ENCODE data around the gene ADGRF3.

GRCh38 chr2:26273501-26273900 lies 73.1 kb downstream of the ADGRF3 start:
- TF ChIP-seq TEAD4 (IDR thresholded peaks at IDR 0.05; ENCODE audit: borderline replicate concordance, insufficient read depth) = no peak
- no peak for TF ChIP-seq RFX5 (IDR thresholded peaks at IDR 0.05; ENCODE audit: low read length)
- no peak for TF ChIP-seq SMC3 (IDR thresholded peaks at IDR 0.05; ENCODE audit: low read depth, low read length)
- TF ChIP-seq, protein P1, sequence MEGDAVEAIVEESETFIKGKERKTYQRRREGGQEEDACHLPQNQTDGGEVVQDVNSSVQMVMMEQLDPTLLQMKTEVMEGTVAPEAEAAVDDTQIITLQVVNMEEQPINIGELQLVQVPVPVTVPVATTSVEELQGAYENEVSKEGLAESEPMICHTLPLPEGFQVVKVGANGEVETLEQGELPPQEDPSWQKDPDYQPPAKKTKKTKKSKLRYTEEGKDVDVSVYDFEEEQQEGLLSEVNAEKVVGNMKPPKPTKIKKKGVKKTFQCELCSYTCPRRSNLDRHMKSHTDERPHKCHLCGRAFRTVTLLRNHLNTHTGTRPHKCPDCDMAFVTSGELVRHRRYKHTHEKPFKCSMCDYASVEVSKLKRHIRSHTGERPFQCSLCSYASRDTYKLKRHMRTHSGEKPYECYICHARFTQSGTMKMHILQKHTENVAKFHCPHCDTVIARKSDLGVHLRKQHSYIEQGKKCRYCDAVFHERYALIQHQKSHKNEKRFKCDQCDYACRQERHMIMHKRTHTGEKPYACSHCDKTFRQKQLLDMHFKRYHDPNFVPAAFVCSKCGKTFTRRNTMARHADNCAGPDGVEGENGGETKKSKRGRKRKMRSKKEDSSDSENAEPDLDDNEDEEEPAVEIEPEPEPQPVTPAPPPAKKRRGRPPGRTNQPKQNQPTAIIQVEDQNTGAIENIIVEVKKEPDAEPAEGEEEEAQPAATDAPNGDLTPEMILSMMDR (IDR thresholded peaks at IDR 0.05) = no peak
- TF ChIP-seq, protein P2, sequence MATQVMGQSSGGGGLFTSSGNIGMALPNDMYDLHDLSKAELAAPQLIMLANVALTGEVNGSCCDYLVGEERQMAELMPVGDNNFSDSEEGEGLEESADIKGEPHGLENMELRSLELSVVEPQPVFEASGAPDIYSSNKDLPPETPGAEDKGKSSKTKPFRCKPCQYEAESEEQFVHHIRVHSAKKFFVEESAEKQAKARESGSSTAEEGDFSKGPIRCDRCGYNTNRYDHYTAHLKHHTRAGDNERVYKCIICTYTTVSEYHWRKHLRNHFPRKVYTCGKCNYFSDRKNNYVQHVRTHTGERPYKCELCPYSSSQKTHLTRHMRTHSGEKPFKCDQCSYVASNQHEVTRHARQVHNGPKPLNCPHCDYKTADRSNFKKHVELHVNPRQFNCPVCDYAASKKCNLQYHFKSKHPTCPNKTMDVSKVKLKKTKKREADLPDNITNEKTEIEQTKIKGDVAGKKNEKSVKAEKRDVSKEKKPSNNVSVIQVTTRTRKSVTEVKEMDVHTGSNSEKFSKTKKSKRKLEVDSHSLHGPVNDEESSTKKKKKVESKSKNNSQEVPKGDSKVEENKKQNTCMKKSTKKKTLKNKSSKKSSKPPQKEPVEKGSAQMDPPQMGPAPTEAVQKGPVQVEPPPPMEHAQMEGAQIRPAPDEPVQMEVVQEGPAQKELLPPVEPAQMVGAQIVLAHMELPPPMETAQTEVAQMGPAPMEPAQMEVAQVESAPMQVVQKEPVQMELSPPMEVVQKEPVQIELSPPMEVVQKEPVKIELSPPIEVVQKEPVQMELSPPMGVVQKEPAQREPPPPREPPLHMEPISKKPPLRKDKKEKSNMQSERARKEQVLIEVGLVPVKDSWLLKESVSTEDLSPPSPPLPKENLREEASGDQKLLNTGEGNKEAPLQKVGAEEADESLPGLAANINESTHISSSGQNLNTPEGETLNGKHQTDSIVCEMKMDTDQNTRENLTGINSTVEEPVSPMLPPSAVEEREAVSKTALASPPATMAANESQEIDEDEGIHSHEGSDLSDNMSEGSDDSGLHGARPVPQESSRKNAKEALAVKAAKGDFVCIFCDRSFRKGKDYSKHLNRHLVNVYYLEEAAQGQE (IDR thresholded peaks at IDR 0.05; ENCODE audit: low read depth, low read length) = no peak
- TF ChIP-seq RCOR1 (IDR thresholded peaks at IDR 0.05; ENCODE audit: low read length) = no peak
- TF ChIP-seq EP300 (IDR thresholded peaks at IDR 0.05; ENCODE audit: borderline replicate concordance in 1 of 2, low read depth in 1 of 2, low read length in 1 of 2) = no peak
- no peak for TF ChIP-seq JUND (IDR thresholded peaks at IDR 0.05)

Data from SK-N-SH (cell line).